ENCODE data around the gene AGTPBP1. TPM values are rescaled to one million over a fixed set of nuclear protein-coding genes. Genes with fewer than 3 reads are reported as not detected.
A peak's percentile ranks its signal among the peaks of the same experiment; 100 is the strongest.
"Not testable (repeated sequence)": the region's sequence is repeated elsewhere in the genome, so short reads cannot be mapped to it uniquely, and the experiment has no call there.

Gene AGTPBP1
- 10 to 100 TPM; 25.4 to 44.0 TPM for total RNA-seq
- polyA plus RNA-seq (ENCODE audit: insufficient read length in 6 of 6) = 10 to 100 TPM; 24.0 to 30.5 (median 26.4) TPM
- long read RNA-seq, donor 1, full-length matches to known transcripts = 1 of 10 reads
- long read RNA-seq, donor 1, partial matches to known transcripts = 9 of 10 reads
- long read RNA-seq, donor 1, other reads (novel, unspliced or antisense) = 0 of 10 reads
- long read RNA-seq, donor 2, partial matches to known transcripts = 6 of 6 reads
- long read RNA-seq, donor 2, other reads (novel, unspliced or antisense) = 0 of 6 reads
- long read RNA-seq, donor 3, full-length matches to known transcripts = 1 of 1 reads
- long read RNA-seq, donor 3, partial matches to known transcripts = 0 of 1 reads
- long read RNA-seq, donor 3, other reads (novel, unspliced or antisense) = 0 of 1 reads
- long read RNA-seq, donor 4, partial matches to known transcripts = 3 of 4 reads
- long read RNA-seq, donor 4, other reads (novel, unspliced or antisense) = 1 of 4 reads
- long read RNA-seq, donor 5, partial matches to known transcripts = 9 of 9 reads
- long read RNA-seq, donor 5, other reads (novel, unspliced or antisense) = 0 of 9 reads
- long read RNA-seq, donor 6, full-length matches to known transcripts = 2 of 7 reads
- long read RNA-seq, donor 6, partial matches to known transcripts = 5 of 7 reads
- long read RNA-seq, donor 6, other reads (novel, unspliced or antisense) = 0 of 7 reads
- long read RNA-seq, donor 7 = 0 reads
- long read RNA-seq, donor 8 = 0 reads
- long read RNA-seq, donor 9 = 0 reads
- long read RNA-seq, donor 10, partial matches to known transcripts = 6 of 8 reads
- long read RNA-seq, donor 10, other reads (novel, unspliced or antisense) = 2 of 8 reads
- long read RNA-seq, donor 11, full-length matches to known transcripts = 1 of 9 reads
- long read RNA-seq, donor 11, partial matches to known transcripts = 8 of 9 reads
- long read RNA-seq, donor 11, other reads (novel, unspliced or antisense) = 0 of 9 reads
- long read RNA-seq, donor 12 = 0 reads

DNA sequence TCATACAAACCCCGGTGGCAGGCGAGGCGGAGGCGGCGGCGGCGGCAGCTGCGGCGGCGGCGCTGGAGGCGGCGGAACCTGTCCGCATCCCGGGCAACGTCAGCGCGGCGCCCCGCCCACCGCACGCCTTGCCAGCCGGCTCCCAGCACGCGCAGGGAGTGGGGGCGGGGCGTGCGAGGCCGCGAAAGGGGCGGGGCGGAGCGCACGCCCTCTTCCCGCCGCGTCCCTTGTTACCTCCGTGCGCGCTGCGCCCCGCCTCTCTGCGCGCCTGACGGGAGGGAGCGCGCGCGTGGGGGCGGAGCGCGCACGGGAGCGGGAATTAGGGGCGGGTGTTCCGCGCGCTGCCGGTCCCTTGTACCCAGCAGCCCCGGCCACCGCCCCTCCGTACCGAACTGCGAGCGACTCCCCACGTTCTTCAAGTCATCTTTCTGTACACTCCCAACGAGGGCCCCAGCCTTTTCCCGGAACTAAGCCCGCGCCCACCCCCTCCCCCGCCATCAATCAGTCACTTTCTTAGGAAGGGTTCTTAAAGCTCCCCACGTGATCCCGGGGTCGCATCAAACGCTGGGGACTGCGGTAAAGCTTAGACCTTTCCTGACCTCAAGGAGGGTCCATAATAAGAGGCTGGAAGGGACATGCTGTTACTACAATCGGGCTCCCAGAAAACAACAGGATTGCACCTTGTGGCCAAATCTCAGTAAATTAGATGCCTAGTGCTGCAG lies at the start of gene AGTPBP1:
Gene AGTPBP1 (minus strand): TSS at position 80 of the 722 bp plus-strand sequence. CDS start 29,421 bp downstream, outside the sequence.
- Histone ChIP-seq H3K36me3 (no peaks in the 10 kb centered on the region), H3K4me3 (peak within 1 kb of the TSS; percentile 88 to 89), H3K27ac (peak within 1 kb of the TSS; percentile 81 to 98), H3K27me3 (no peaks in the 10 kb centered on the region), H3K4me1 (peaks cover 0 to 54% of the 10 kb centered on the region in 2 donors), H3K9me3 (no peaks in the 10 kb centered on the region)
- intact Hi-C loops (cut with DNase I) = no loop called here
- TF ChIP-seq, protein P1, sequence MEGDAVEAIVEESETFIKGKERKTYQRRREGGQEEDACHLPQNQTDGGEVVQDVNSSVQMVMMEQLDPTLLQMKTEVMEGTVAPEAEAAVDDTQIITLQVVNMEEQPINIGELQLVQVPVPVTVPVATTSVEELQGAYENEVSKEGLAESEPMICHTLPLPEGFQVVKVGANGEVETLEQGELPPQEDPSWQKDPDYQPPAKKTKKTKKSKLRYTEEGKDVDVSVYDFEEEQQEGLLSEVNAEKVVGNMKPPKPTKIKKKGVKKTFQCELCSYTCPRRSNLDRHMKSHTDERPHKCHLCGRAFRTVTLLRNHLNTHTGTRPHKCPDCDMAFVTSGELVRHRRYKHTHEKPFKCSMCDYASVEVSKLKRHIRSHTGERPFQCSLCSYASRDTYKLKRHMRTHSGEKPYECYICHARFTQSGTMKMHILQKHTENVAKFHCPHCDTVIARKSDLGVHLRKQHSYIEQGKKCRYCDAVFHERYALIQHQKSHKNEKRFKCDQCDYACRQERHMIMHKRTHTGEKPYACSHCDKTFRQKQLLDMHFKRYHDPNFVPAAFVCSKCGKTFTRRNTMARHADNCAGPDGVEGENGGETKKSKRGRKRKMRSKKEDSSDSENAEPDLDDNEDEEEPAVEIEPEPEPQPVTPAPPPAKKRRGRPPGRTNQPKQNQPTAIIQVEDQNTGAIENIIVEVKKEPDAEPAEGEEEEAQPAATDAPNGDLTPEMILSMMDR (IDR thresholded peaks at IDR 0.05) = no peak
- DNase-seq = peak; percentile 93 to 99 (median 96)
- ATAC-seq = peak; percentile 98

- not testable (repeated sequence) for H3K4me1 ChIP-seq, H3K36me3 ChIP-seq, H3K9me3 ChIP-seq, DNase-seq, H3K4me3 ChIP-seq, H3K27me3 ChIP-seq, H3K27ac ChIP-seq
- peak; percentile 88 for ATAC-seq
- intact Hi-C loops (cut with DNase I) = loop anchor here in 1 of 2 donors (10.0 kb wide), 1 partner anchor 81 kb away; no protein-coding TSS in a partner anchor
These were observed 44.4 kb upstream of the AGTPBP1 start for GRCh38 chr9:85786116-85786515.

GRCh38 chr9:85773844-85774243 lies 32.1 kb upstream of the AGTPBP1 start:
- DNase-seq; H3K27ac ChIP-seq; H3K36me3 ChIP-seq; ATAC-seq; H3K27me3 ChIP-seq; H3K9me3 ChIP-seq; intact Hi-C loops (cut with DNase I); H3K4me3 ChIP-seq; H3K4me1 ChIP-seq: not testable (repeated sequence)

GRCh38 chr9:85761802-85762201 lies 20.0 kb upstream of the AGTPBP1 start:
- intact Hi-C loops (cut with DNase I); H3K36me3 ChIP-seq; H3K9me3 ChIP-seq; H3K4me1 ChIP-seq; H3K4me3 ChIP-seq; DNase-seq; ATAC-seq; H3K27ac ChIP-seq; H3K27me3 ChIP-seq: not testable (repeated sequence)

DNA sequence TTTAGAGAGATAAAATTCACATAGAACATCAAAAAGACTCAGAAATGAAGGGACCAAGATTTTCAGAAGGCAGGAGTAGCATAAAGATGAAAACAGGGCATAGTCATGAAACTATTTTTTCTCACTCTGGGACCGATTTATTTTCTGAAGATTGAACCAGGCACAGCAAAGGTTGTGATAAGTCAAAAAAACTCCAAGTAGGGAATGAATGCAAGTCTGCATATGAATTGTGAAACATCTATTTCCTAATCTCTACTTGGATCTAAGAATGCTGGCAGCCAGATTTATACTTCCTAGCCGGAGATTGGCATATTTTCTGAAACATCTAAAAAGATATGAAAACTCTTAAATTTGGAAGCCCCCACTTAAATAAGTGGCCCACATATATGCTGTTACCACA lies 16.0 kb upstream of the AGTPBP1 start:
- H3K27ac ChIP-seq; DNase-seq; H3K36me3 ChIP-seq; H3K4me3 ChIP-seq; H3K4me1 ChIP-seq; intact Hi-C loops (cut with DNase I); ATAC-seq; H3K27me3 ChIP-seq; H3K9me3 ChIP-seq: not testable (repeated sequence)

DNA sequence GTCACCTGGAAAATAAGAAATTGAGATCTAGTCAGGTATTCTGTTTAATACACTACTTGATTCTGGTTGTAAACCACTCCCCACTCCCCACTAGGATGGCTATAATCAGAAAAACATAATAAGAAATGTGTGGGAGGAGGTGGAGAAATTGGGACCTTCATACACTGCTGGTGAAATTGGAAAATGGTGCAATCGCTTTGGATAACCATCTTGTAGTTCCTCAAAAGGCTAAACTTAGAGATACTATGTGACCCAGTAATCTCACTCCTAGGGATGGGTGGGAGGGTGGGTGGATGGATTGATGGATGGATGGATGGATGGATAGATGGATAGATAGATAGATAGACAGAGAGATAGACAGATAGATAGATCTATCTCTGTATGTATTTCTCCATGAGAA lies 14.5 kb upstream of the AGTPBP1 start:
- ATAC-seq; DNase-seq; H3K27me3 ChIP-seq; H3K4me1 ChIP-seq; intact Hi-C loops (cut with DNase I); H3K4me3 ChIP-seq; H3K27ac ChIP-seq; H3K36me3 ChIP-seq; H3K9me3 ChIP-seq: not testable (repeated sequence)

DNA sequence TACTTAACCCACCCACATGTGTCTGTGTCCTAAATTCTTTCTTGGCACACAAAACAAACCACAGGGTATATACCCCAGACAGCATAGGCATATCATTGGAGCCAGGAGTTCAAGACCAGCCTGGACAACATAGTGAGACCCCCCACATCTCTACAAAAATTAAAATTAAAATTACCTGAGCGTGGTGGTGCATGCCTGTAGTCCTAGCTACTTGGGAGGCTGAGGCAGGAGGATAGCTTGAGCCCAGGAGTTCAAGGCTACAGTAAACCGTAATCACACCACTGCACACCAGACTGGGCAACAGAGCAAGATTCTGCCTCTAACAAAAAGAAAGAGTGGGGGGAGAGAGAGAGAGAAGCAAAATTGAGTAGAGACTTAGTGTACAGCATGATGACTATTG lies 4.6 kb upstream of the AGTPBP1 start:
- Histone ChIP-seq H3K36me3 (no peaks in the 10 kb centered on the region), H3K27me3 (no peaks in the 10 kb centered on the region), H3K9me3 (no peaks in the 10 kb centered on the region), H3K4me3 (no peak overlapping the region), H3K4me1 (peaks cover 0 to 21% of the 10 kb centered on the region in 2 donors), H3K27ac (no peak overlapping the region)
- TF ChIP-seq, protein P1 (IDR thresholded peaks at IDR 0.05) = no peak
- DNase-seq (no peak), ATAC-seq (no peak)
- intact Hi-C loops (cut with DNase I) = no loop called here
